ENCODE measurements around the gene SPEN.

SPEN gene

GRCh38 chr1:15957221-15958095 is 110.0 kb downstream of the SPEN start:
- DNase-seq (ENCODE audit: low spot score), result no peak
- no peak for TF ChIP-seq CTCF (IDR thresholded peaks at IDR 0.05; ENCODE audit: extremely low read depth, missing control alignments)

GRCh38 chr1:15958111-15958510 is 110.6 kb downstream of the SPEN start:
- no peak for TF ChIP-seq CTCF (IDR thresholded peaks at IDR 0.05; ENCODE audit: extremely low read depth, missing control alignments)
- DNase-seq (ENCODE audit: low spot score), result no peak

- no peak for TF ChIP-seq CTCF (IDR thresholded peaks at IDR 0.05; ENCODE audit: extremely low read depth, missing control alignments)
- no peak for DNase-seq (ENCODE audit: low spot score)
Observed at GRCh38 chr1:15958793-15959192, 111.3 kb downstream of the SPEN start.

GRCh38 chr1:15959424-15959823 is 111.9 kb downstream of the SPEN start:
- TF ChIP-seq CTCF (IDR thresholded peaks at IDR 0.05; ENCODE audit: extremely low read depth, missing control alignments), result no peak
- no peak for DNase-seq (ENCODE audit: low spot score)

- no peak for DNase-seq (ENCODE audit: low spot score)
- no peak for TF ChIP-seq CTCF (IDR thresholded peaks at IDR 0.05; ENCODE audit: extremely low read depth, missing control alignments)
Observed at GRCh38 chr1:15959827-15960446, 112.4 kb downstream of the SPEN start.

- no peak for DNase-seq (ENCODE audit: low spot score)
- TF ChIP-seq CTCF (IDR thresholded peaks at IDR 0.05; ENCODE audit: extremely low read depth, missing control alignments), result no peak
Observed at GRCh38 chr1:15960808-15961207, 113.3 kb downstream of the SPEN start.

GRCh38 chr1:15961492-15961891 is 114.0 kb downstream of the SPEN start:
- no peak for TF ChIP-seq CTCF (IDR thresholded peaks at IDR 0.05; ENCODE audit: extremely low read depth, missing control alignments)
- no peak for DNase-seq (ENCODE audit: low spot score)

Measured in GM20000 (cell line).